Measurements from ENCODE around the gene TRIM66. TPM values are rescaled to one million over a fixed set of nuclear protein-coding genes. Genes with fewer than 3 reads are reported as not detected.

TRIM66 gene
- total RNA-seq, 1 donor from 2014 or later: 11.8 TPM

DNA sequence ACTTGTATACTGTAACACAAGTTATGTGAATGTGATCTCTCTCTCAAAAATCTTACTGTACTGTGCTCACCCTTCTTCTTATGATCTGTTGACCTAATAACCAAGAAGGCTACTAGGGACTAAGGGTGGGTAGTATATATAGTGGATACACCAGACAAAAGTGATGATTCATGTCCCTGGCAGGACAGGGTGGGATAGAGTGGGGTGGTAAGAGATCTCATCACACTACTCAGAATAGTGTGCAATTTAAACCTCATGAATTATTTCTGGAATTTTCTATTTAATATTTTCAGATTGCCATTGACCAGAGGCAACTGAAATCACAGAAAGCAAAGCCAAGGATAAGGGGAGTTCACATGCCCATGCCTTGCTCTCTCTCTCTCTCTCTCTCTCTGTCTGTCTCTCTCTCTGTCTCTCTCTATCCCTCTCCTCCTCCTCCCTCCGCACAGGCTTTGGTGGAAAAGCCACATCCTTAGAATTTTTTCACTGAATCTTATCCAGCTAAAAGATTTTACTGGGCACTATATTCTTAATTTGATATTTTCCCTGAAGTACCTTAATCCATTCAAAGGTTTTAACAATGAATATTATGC, 76.4 kb downstream of the TRIM66 start:
- no peak for ATAC-seq

GRCh38 chr11:8604078-8604723, 78.3 kb downstream of the TRIM66 start:
- peak; percentile 96 for ATAC-seq

GRCh38 chr11:8603696-8604077, 78.8 kb downstream of the TRIM66 start:
- ATAC-seq: no peak

DNA sequence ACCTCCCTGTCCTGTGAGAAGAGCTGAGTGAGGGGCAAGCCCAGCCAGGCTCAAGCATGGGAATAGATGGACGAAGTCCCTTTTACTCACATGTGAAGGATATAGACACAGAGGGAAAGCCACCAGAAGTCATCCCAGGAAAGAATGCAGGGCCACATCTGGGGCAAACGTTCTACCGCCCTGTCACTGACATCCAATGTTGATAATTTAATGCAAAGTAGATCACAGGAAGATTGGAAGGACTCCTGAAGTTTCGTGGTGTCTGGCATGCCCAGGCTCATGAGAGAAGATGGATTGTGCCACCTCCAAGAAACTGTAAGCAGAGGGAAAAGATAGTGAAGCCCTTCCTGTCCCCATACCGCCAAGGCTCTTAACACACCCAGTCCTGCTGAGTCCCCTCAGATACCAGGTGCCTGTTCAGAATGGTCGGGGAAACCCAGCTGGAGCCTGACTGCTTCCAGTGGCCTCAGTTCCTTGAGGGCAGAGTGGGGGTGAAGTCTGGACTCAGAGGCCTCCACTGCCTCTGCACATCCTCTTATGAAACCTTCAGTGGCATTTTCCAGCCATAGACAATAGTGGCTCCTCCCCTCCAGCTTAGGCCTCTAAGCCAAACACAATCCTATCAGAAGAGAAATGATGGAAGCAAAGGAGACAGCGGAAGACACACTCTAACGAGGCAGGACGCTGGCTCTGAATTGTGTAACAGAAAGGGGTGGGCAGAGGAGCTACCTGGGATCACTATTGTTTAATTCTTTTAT, 80.9 kb downstream of the TRIM66 start:
- no peak for ATAC-seq

- no peak for ATAC-seq
These were observed 84.0 kb downstream of the TRIM66 start for GRCh38 chr11:8598506-8598905.

GRCh38 chr11:8597182-8597581, 85.3 kb downstream of the TRIM66 start:
- peak; percentile 42 for ATAC-seq

- ATAC-seq: no peak
These were observed 85.9 kb downstream of the TRIM66 start for GRCh38 chr11:8596504-8597046.

- peak; percentile 62 for ATAC-seq
These were observed 88.2 kb downstream of the TRIM66 start, which contains the start of gene STK33 for GRCh38 chr11:8593935-8594909. Gene STK33 (minus strand): TSS chr11:8594228. CDS start chr11:8474905, 119,323 bp downstream.

DNA sequence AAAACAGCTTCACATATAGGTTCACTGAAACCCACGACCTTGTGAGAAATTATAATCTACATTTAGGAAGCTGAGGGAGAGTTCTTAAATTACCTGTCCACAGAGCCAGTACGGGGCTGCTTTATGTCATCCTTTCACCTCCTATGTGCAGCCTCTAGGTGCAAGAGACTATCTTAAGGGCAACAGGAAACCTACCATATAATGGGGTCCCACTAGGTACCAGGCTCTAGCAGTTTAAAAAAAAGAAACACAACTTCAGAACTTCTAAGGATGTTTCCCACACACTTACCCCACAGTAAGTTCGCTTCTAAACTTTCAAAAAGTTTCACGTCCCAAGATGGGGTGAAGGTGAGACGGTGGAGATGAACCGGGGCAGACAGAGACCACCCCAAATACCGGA, 89.0 kb downstream of the TRIM66 start:
- no peak for ATAC-seq

- ATAC-seq: no peak
These were observed 94.5 kb downstream of the TRIM66 start for GRCh38 chr11:8587915-8588314.

DNA sequence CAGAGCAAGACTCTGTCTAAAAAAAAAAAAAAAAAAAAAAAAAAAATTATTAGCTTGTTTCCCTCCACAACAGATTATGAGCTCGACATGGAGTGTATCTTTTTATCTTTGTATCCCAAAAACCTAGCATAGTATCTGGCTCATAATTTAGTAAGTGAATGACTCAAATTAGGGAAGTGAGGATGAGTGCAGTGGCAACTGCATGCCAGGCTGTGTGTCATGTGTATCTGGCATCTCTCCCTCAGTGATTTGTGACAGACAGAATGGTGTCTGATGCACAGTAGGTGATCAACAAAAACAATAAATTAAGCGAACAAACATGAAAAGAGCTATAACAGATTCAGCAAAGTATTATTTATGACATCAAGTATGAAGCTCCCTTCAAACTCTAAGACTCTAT, 95.7 kb downstream of the TRIM66 start:
- no peak for ATAC-seq

DNA sequence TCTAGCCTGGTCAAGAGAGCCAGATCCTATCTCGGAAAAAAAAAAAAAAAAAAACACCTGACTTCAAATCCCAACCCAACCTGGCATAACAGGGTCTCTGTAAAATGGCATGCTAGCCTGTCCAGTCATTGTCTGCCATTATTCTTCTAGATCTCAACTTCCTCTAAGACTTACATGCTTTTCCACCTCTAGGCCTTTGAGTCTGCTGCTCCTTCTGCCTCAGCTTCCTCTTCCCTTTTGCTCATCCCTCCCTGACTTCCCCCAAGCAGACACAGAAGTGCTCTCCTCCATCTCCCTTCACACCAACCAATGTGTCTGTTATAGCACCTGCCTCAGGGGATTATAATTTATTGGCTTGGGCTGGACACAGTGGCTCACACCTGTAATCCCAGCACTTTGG, 96.3 kb downstream of the TRIM66 start:
- ATAC-seq: peak; percentile 82

DNA sequence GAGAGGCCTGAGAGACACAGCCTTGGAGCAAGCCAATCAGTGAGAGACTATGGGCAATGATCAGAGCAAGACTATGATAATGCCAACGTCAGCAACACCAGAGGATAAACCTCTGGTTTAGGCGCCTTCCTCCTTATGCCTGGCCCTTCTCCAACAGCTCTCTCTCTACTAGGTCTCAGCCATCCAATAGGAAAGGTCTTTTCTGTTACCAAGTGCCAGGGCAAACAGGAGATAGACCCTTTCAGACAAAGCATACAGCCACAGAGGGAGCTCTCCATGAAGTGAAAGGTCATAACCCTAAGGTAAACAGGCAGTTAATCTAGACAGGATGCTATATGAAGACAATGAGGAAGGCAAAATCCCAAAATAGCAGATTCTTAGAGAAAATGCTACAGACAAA, 98.0 kb downstream of the TRIM66 start:
- ATAC-seq: no peak

DNA sequence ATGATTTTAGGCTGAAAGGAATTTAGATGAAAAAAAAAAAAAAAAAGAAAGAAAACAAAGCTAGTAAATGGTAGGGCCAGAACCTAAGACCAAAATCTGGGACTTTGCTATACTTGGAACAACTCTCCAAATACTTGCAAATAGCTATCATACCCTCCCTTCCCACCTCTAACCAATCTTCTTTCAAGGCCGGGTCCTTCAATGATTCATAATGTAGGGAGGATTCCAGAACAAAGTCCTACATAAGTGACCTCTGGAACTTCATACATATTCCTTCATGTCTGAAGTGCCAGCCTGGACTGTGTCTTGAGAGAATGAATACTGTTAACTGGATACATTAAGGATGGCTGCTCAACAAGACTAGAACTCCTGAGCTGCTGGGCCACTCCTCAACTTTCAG, 98.4 kb downstream of the TRIM66 start:
- no peak for ATAC-seq

- no peak for ATAC-seq
These were observed 101.2 kb downstream of the TRIM66 start for GRCh38 chr11:8581300-8581699.

- ATAC-seq: peak; percentile 33
These were observed 104.5 kb downstream of the TRIM66 start for GRCh38 chr11:8577791-8578581.

- no peak for ATAC-seq
These were observed 107.7 kb downstream of the TRIM66 start for GRCh38 chr11:8574798-8575197.

DNA sequence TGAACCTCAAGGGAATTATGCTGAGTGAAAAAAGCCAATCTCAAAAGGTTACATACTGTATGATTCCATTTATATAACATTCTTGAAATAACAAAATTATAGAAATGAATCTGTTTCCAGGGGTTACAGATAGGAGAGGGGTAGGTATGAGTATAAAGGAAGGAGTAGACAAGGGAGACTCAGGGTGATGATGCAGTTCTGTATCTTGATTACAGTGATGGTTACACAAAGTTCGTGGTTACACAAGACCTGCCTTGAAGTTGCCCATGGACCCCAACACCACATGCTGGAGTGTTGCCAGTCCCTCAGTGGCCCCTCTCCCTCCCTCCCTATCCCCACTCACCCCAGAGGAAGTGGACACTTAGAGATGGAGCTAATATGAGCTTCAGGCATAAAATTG, 108.7 kb downstream of the TRIM66 start:
- no peak for ATAC-seq

- peak; percentile 90 for ATAC-seq
These were observed 114.8 kb downstream of the TRIM66 start for GRCh38 chr11:8567602-8568198.

DNA sequence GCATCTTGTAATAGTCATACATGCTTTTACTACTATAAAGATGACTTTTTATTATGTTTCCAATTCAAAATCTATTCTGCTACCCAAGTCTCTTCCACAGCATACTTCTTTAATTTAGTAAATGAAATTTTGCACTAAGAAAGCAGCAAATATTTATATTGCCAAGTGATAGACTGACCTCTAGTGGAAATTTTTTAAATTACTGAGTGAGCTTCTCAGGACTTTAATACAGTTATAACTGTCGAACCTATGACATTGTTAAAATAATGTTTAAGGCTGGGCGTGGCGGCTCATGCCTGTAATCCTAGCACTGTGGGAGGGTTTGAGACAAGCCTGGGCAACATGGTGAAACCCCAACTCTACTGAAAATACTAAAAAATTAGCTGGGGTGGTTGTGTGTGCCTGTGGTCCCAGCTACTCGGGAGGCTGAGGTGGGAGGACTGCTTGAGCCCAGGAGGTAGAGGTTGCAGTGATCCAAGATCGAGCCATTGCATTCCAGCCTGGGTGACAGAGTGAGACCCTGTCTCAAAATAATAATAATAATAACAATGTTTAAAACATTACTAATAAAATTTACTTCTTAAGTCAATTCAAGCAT, 115.8 kb downstream of the TRIM66 start:
- peak; percentile 88 for ATAC-seq

DNA sequence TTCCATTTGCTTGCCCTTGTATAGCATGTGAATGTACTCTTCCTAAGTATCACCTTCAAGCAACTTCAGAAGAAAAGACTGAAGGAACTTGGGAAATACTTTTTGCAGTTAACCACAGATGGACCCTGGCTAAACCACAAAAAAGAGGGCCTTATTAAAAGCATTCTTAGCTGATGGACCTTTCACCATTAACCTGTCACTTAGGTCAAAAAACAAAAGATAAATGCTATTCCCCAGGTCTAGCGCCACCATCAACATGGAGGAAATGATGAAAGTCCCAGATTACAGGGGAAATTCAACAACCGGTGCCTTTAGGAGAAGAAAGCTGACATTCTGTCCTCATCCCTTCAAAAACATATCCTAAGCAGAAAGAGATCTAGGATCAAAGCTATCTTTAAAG, 117.9 kb downstream of the TRIM66 start:
- ATAC-seq: no peak

Measured in esophagus mucosa (tissue), 1 donor.